K562 (cell line): ENCODE data around the gene SCAP. TPM values are rescaled to one million over a fixed set of nuclear protein-coding genes. Genes with fewer than 3 reads are reported as not detected.

ENCODE experiments used
- ARID1B ChIP-seq: fragments of 450-650 bp; IDR thresholded peaks from 2 replicates; pipeline ENCODE4 v1.6.1; 2016; ENCODE audit warnings: antibody characterized with exemption, mild to moderate bottlenecking, inconsistent platforms
- CAMTA2 ChIP-seq: fragments of 250-450 bp; sonication (Bioruptor Pico); conservative IDR thresholded peaks from 2 replicates; pipeline ENCODE4 v1.5.1; 2022
- CBFB ChIP-seq: sonication (generic); formaldehyde crosslinking; IDR thresholded peaks from 2 replicates; pipeline ENCODE4 v1.4.0; 2020; ENCODE audit warnings: mild to moderate bottlenecking, missing genetic modification reagents
- CHCHD3 ChIP-seq: fragments of 250-450 bp; sonication (Bioruptor Pico); IDR thresholded peaks from 2 replicates; pipeline ENCODE4 v2.1.2; 2022; ENCODE audit warnings: mild to moderate bottlenecking
- ELF4 ChIP-seq: fragments of 450-650 bp; formaldehyde crosslinking; IDR thresholded peaks from 2 replicates; pipeline ENCODE4 v1.4.0; 2022; ENCODE audit warnings: missing genetic modification characterization
- JUND ChIP-seq, 2 experiments: IDR thresholded peaks; 2 replicates in 1 of 2; 3 replicates in 1 of 2; pipeline ENCODE4 v1.6.1; 2011; ENCODE audit warnings: borderline replicate concordance in 2 of 2, low read depth in 2 of 2, low read length in 2 of 2, improper control_type of control experiment in 1 of 2, missing biosample characterization in 1 of 2, missing genetic modification characterization in 1 of 2, missing genetic modification reagents in 1 of 2
- MED1 ChIP-seq: sonication (generic); formaldehyde crosslinking; IDR thresholded peaks from 2 replicates; pipeline ENCODE4 v1.8.1; 2023; ENCODE audit warnings: missing genetic modification reagents, borderline replicate concordance
- PRMT5 ChIP-seq: sonication (generic); formaldehyde crosslinking; IDR thresholded peaks from 2 replicates; pipeline ENCODE4 v1.5.0; 2020; ENCODE audit warnings: missing genetic modification reagents
- RHOXF2B ChIP-seq: fragments of 250-450 bp; sonication (Bioruptor Pico); conservative IDR thresholded peaks from 2 replicates; pipeline ENCODE4 v1.5.1; 2021
- RREB1 ChIP-seq: fragments of 250-450 bp; sonication (Bioruptor Pico); IDR thresholded peaks from 2 replicates; pipeline ENCODE4 v1.4.0; 2020
- STAT5A ChIP-seq: IDR thresholded peaks from 2 replicates; pipeline ENCODE4 v1.6.1; 2012; ENCODE audit warnings: low read length, inconsistent platforms, borderline replicate concordance
- SUPT5H ChIP-seq: fragments of 450-650 bp; IDR thresholded peaks from 2 replicates; pipeline ENCODE4 v1.6.1; 2016
- TEAD2 ChIP-seq: fragments of 450-650 bp; IDR thresholded peaks from 2 replicates; pipeline ENCODE4 v1.6.1; 2016; ENCODE audit warnings: missing genetic modification characterization, control low read depth, missing compliant biosample characterization
- ZBTB43 ChIP-seq: sonication (generic); formaldehyde crosslinking; IDR thresholded peaks from 2 replicates; pipeline ENCODE4 v1.8.0; 2023; ENCODE audit warnings: mild to moderate bottlenecking, missing genetic modification reagents
- ZC3H4 ChIP-seq: sonication (generic); formaldehyde crosslinking; IDR thresholded peaks from 2 replicates; pipeline ENCODE4 v1.9.0; 2021; ENCODE audit warnings: missing genetic modification reagents, borderline replicate concordance
- ZEB2 ChIP-seq: fragments of 450-650 bp; IDR thresholded peaks from 2 replicates; pipeline ENCODE4 v1.6.1; 2016
- ZFX ChIP-seq: sonication (generic); formaldehyde crosslinking; IDR thresholded peaks from 2 replicates; pipeline ENCODE4 v1.8.0; 2022; ENCODE audit warnings: mild to moderate bottlenecking, missing genetic modification reagents, moderate library complexity
- ZNF175 ChIP-seq: fragments of 200-800 bp; sonication (Bioruptor generic); IDR thresholded peaks from 2 replicates; pipeline ENCODE4 v1.6.1; 2016; ENCODE audit warnings: low read depth, mild to moderate bottlenecking, missing genetic modification characterization, missing compliant biosample characterization
- ZNF282 ChIP-seq: sonication (generic); formaldehyde crosslinking; IDR thresholded peaks from 2 replicates; pipeline ENCODE4 v1.8.1; 2023; ENCODE audit warnings: missing genetic modification reagents
- ZNF384 ChIP-seq: IDR thresholded peaks from 2 replicates; pipeline ENCODE4 v1.6.1; 2012; ENCODE audit warnings: low read depth, low read length, improper control_type of control experiment
- polyA plus RNA-seq, 8 experiments: library from polyadenylated mRNA; depleted of rRNA in 4 of 8; stranded (reverse) in 5 of 8; unstranded in 3 of 8; fragments of >200 nt; fragmentation: Nextera tagmentation in 2 of 8; fragmentation: Illumina TruSeq in 1 of 8; extraction: Ambion mirVana in 2 of 8; extraction: Trizol in 1 of 8; gene quantifications; 2 replicates each; pipeline versions ENCODE4 v1.2.1 to v1.2.3, GENCODE V29; 2011 to 2014; ENCODE audit warnings: inconsistent platforms in 1 of 8, missing spikeins in 1 of 8
- total RNA-seq, 7 experiments: library from RNA; depleted of rRNA in 6 of 7; stranded (reverse); fragments of >200 nt in 6 of 7; fragmentation: Illumina TruSeq in 2 of 7; extraction: Trizol in 2 of 7; gene quantifications; 2 replicates each; pipeline versions ENCODE4 v1.2.1 to v1.2.3, GENCODE V29; 2011 to 2021; ENCODE audit warnings: low replicate concordance in 1 of 7

SCAP gene
- total and polyA plus RNA-seq, 9 of the 15 experiments (the other 6 are each of a cell fraction or from before 2014, with no cell fraction given) = 2.6 to 104 (median 37.8) TPM

DNA sequence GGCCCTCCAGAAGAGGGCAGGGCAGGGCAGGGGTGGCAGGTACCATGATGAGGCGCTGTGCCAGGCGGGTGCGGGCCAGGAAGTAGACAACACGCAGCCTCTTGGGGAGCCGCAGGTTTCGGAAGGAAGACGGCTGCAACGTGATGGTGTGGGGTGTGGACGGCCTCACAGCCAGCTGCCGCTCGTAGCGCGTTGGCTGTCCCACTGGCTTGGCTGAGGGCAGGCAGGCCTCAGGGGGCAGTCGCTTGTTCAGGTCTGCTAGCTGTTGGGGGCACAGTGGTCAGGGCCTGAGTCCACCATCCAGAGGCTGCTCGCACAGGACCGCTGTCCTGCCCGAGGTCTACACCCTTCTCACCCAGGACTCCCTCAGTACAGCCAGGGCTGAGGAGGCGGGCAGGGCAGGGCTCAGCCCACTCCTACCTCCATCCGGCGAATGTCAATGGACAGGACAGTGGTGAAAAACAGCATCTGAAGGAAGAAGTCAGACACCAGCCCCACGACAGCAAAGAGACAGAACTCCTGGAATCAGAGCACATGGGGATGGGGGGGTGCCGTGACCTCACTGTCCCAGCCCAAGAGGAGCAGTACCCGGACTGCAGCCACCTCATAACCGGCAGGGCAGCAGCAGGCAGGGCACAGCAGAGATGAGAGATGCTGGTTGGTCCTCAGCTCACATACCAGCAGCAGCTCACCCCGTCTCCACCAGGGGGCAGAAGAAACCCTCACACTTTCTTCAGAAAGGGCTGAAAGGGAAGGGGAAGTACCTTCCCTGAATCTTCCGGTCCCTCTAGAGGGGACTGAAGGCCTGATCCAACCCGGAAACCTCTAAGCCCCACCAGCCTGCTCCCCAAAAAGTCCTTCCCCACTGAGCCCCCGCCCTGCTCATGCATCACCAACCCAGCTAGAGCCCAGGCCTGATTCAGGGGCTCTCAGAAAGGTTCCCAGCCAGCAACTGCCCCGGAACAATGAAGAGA is 54.9 kb downstream of the SCAP start (continued):
- TF ChIP-seq ZEB2 (peak; percentile 57; the same call in 1 of the 2 replicates), ZBTB43 (CRISPR knock-in tag) (0 out of 2 replicates have a peak, but pooled peaks have one; percentile 34), RREB1 (CRISPR knock-in tag) (peak; percentile 48; the same call in 1 of the 2 replicates), ZFX (peak; percentile 57), ZNF175 (CRISPR knock-in tag) (no peak), CBFB (CRISPR knock-in tag) (peak; percentile 68; the same call in 1 of the 2 replicates), ZNF384 (peak; percentile 61; the same call in 1 of the 2 replicates), CAMTA2 (no peak), JUND (IDR thresholded peaks at IDR 0.05; ENCODE audit: borderline replicate concordance, low read depth, low read length) (peak; percentile 77), JUND (tag; IDR thresholded peaks at IDR 0.05; ENCODE audit: borderline replicate concordance, low read depth, low read length) (no peak; the same call in 2 of the 3 replicates), MED1 (CRISPR knock-in tag) (peak; percentile 93; the same call in 1 of the 2 replicates), CHCHD3 (no peak), ARID1B (peak; percentile 8; the same call in 1 of the 2 replicates), TEAD2 (peak; percentile 99), RHOXF2B (CRISPR knock-in tag) (no peak), ZNF282 (CRISPR knock-in tag) (peak; percentile 70; the same call in 1 of the 2 replicates), SUPT5H (no peak; the same call in 1 of the 2 replicates), STAT5A (no peak), PRMT5 (CRISPR knock-in tag) (0 out of 2 replicates have a peak, but pooled peaks have one; percentile 44), ZC3H4 (CRISPR knock-in tag) (0 out of 2 replicates have a peak, but pooled peaks have one; percentile 31), ELF4 (0 out of 2 replicates have a peak, but pooled peaks have one; percentile 34)
